Endothelial cell of umbilical vein (primary cell): ENCODE results near the gene ADNP. TPM values are rescaled to one million over a fixed set of nuclear protein-coding genes. Genes with fewer than 3 reads are reported as not detected.

Experiments
- BruUV-seq: library from RNA; stranded (reverse); fragments of 400-500 nt; replicated peaks from 2 replicates; lab custom pipeline; 2021; lab: Mats Ljungman, UMichigan
- CTCF ChIA-PET: fragments of 300-600, 350-600 bp; sonication (Branson Sonifier 250); formaldehyde crosslinking; loops from one replicate; lab custom pipeline; 2021; ENCODE audit warnings: antibody characterized with exemption, inconsistent platforms; lab: Charles Lee
- POLR2A ChIA-PET: fragments of 300-600, 350-600 bp; sonication (Branson Sonifier 250); formaldehyde crosslinking; loops from one replicate; lab custom pipeline; 2021; ENCODE audit warnings: antibody characterized with exemption, inconsistent platforms; lab: Charles Lee
- DNase-seq: peaks from one replicate; pipeline ENCODE4 v3.0.0-alpha.2; 2011; ENCODE audit warnings: low read depth, low spot score
- FAIRE-seq: peaks from 2 replicates; lab custom pipeline; 2011; peaks lifted over from hg19 to GRCh38; lab: Jason Lieb, UNC
- H2AFZ ChIP-seq: 2 replicates; pipeline ENCODE4 v1.6.0; 2012; ENCODE audit warnings: low read depth, low read length, control low read depth, inconsistent platforms
- H3K27ac ChIP-seq: 2 replicates; pipeline ENCODE4 v1.5.1; 2011; ENCODE audit warnings: low read depth, mild to moderate bottlenecking, control low read depth, low read length, moderate library complexity; ENCODE audit not compliant: insufficient read depth
- H3K27me3 ChIP-seq, 2 experiments: 2 replicates each; pipeline versions ENCODE4 v1.6.0 to v1.6.1; 2011; ENCODE audit warnings: low read length in 2 of 2, mixed read lengths in 1 of 2; ENCODE audit not compliant: control insufficient read depth in 2 of 2, insufficient read depth in 2 of 2
- H3K36me3 ChIP-seq, 2 experiments: 2 replicates in 1 of 2; 3 replicates in 1 of 2; pipeline ENCODE4 v1.5.1; 2011; ENCODE audit warnings: low read length in 2 of 2, mild to moderate bottlenecking in 1 of 2, moderate library complexity in 1 of 2; ENCODE audit not compliant: control insufficient read depth in 2 of 2, insufficient read depth in 2 of 2; ENCODE audit errors: extremely low read depth in 1 of 2
- H3K4me1 ChIP-seq: 3 replicates; pipeline ENCODE4 v1.5.1; 2011; ENCODE audit warnings: mild to moderate bottlenecking, low read length; ENCODE audit not compliant: control insufficient read depth, insufficient read depth; ENCODE audit errors: extremely low read depth
- H3K4me2 ChIP-seq: 2 replicates; pipeline ENCODE4 v1.6.1; 2011; ENCODE audit warnings: low read length, control low read depth, mixed read lengths; ENCODE audit not compliant: insufficient read depth
- H3K4me3 ChIP-seq, 3 experiments: fragments of 200-600 bp in 1 of 3; sonication (generic), shearing (Covaris generic) in 1 of 3; replicated peaks in 1 of 3; 2 replicates each; pipeline ENCODE4 v1.5.1; 2011 to 2016; ENCODE audit warnings: control low read depth in 3 of 3, low read length in 3 of 3, mild to moderate bottlenecking in 2 of 3, inconsistent platforms in 1 of 3, low read depth in 1 of 3, moderate library complexity in 1 of 3; ENCODE audit not compliant: insufficient read depth in 1 of 3
- H3K79me2 ChIP-seq: 2 replicates; pipeline ENCODE4 v1.6.0; 2012; ENCODE audit warnings: low read length, inconsistent platforms; ENCODE audit not compliant: control insufficient read depth, insufficient read depth
- H3K9ac ChIP-seq: replicated peaks from 2 replicates; pipeline ENCODE3; 2011; ENCODE audit warnings: low read length, control low read depth; ENCODE audit not compliant: insufficient read depth; ENCODE audit errors: extremely low read depth
- H3K9me1 ChIP-seq: replicated peaks from 3 replicates; pipeline ENCODE4 v1.6.0; 2011; ENCODE audit warnings: mild to moderate bottlenecking, low read length; ENCODE audit not compliant: control insufficient read depth, insufficient read depth; ENCODE audit errors: extremely low read depth
- H3K9me3 ChIP-seq: replicated peaks from 2 replicates; pipeline ENCODE4 v1.5.1; 2012; ENCODE audit warnings: low read length, inconsistent platforms; ENCODE audit not compliant: control insufficient read depth, insufficient read depth
- H4K20me1 ChIP-seq: replicated peaks from 2 replicates; pipeline ENCODE3; 2011; ENCODE audit warnings: mild to moderate bottlenecking, low read length; ENCODE audit not compliant: control insufficient read depth, insufficient read depth; ENCODE audit errors: extremely low read depth
- CTCF ChIP-seq, 2 donors: IDR thresholded peaks; 1 replicate in 1 of 2; 2 replicates in 1 of 2; pipeline ENCODE4 v1.5.1; 2011; ENCODE audit warnings: low read length in 2 of 2, mild to moderate bottlenecking in 2 of 2, moderate library complexity in 2 of 2, control low read depth in 1 of 2, inconsistent platforms in 1 of 2, low read depth in 1 of 2; ENCODE audit not compliant: insufficient read depth in 1 of 2; ENCODE audit errors: extremely low read depth in 1 of 2
- EZH2 ChIP-seq: IDR thresholded peaks from 2 replicates; pipeline ENCODE4 v1.6.1; 2012; ENCODE audit warnings: borderline replicate concordance, low read depth, mild to moderate bottlenecking, moderate library complexity, low read length, inconsistent platforms; ENCODE audit not compliant: severe bottlenecking
- FOS ChIP-seq: IDR thresholded peaks from 2 replicates; pipeline ENCODE4 v1.6.1; 2011; ENCODE audit warnings: mild to moderate bottlenecking, low read length, moderate library complexity, borderline replicate concordance; ENCODE audit not compliant: insufficient read depth
- GATA2 ChIP-seq: IDR thresholded peaks from 2 replicates; pipeline ENCODE4 v1.7.0; 2011; ENCODE audit warnings: low read depth, mild to moderate bottlenecking, moderate library complexity, mixed read lengths, low read length; ENCODE audit not compliant: insufficient read length, insufficient read depth
- JUN ChIP-seq: IDR thresholded peaks from 2 replicates; pipeline ENCODE4 v1.6.1; 2011; ENCODE audit warnings: borderline replicate concordance, low read depth; ENCODE audit not compliant: insufficient read length, insufficient read depth
- MAX ChIP-seq: IDR thresholded peaks from 2 replicates; pipeline ENCODE4 v1.6.1; 2011; ENCODE audit not compliant: insufficient read depth, insufficient read length
- MYC ChIP-seq: IDR thresholded peaks from one replicate; pipeline ENCODE4 v1.6.1; 2011; ENCODE audit warnings: mild to moderate bottlenecking, low read depth, low read length
- POLR2A ChIP-seq: IDR thresholded peaks from 2 replicates; pipeline ENCODE4 v1.6.1; 2012; ENCODE audit warnings: low read depth, mild to moderate bottlenecking, control low read depth, low read length
- POLR2AphosphoS5 ChIP-seq: IDR thresholded peaks from 2 replicates; pipeline ENCODE4 v1.6.1; 2012; ENCODE audit warnings: low read depth, mild to moderate bottlenecking, control low read depth, low read length, moderate library complexity; ENCODE audit not compliant: insufficient read depth
- dilution Hi-C: fragments of 300-500 bp; cut with MboI; formaldehyde crosslinking; loops from one replicate; pipeline ENCODE4 v1.15.0; 2019; ENCODE audit warnings: low sequenced_read_pairs; ENCODE audit not compliant: extremely low pct_ligation_motif_present
- intact Hi-C: fragments of 100-400 bp; cut with micrococcal nuclease; formaldehyde crosslinking; loops from one replicate; pipeline ENCODE4 v1.10.0; 2022
- polyA plus RNA-seq, 4 experiments: library from polyadenylated mRNA; depleted of rRNA in 3 of 4; stranded (reverse) in 3 of 4; unstranded in 1 of 4; fragments of >200 nt; gene quantifications; 2 replicates each; pipeline versions ENCODE4 v1.2.1 to v1.2.3, GENCODE V29; 2011 to 2012; ENCODE audit warnings: missing spikeins in 1 of 4
- total RNA-seq: library from RNA; stranded (reverse); gene quantifications from 2 replicates; pipeline ENCODE4 v1.2.3, GENCODE V29; 2021

ADNP gene
- total and polyA plus RNA-seq, 2 donors (not counting 3 experiments of a cell fraction or from before 2014, with no cell fraction given) = 17.8 to 66.0 TPM

- dilution Hi-C loops = no loop called here
- H3K4me1 ChIP-seq = no peaks in the 10 kb centered on the region
- peaks cover 3 to 19% of the 10 kb centered on the region in 2 experiments for H3K36me3 ChIP-seq
- peaks cover 91% of the 10 kb centered on the region for H3K79me2 ChIP-seq
- peaks cover 15% of the 10 kb centered on the region for H4K20me1 ChIP-seq
- no TSS peak for BruUV-seq
- no peaks in the 10 kb centered on the region for H3K9me1 ChIP-seq
- no peaks in the 10 kb centered on the region for H3K9me3 ChIP-seq
- H3K4me2 ChIP-seq = no peak overlapping the region
- H3K27ac ChIP-seq = no peak overlapping the region
- intact Hi-C loops = no loop called here
- FAIRE-seq = no peak
- ChIA-PET POLR2A (no interaction called here), CTCF (interaction anchor here (1.0 to 1.1 kb wide), 2 partner anchors 109 to 111 kb away, joined by 3 to 4 read pairs; partner anchors contain the start of gene BCAS4)
- no peak overlapping the region for H3K9ac ChIP-seq
- TF ChIP-seq POLR2A (no peak), CTCF (IDR thresholded peaks at IDR 0.05; ENCODE audit: extremely low read depth in 1 of 2, insufficient read depth in 1 of 2, low read depth in 1 of 2, low read length in 2 of 2) (no peak), GATA2 (no peak), EZH2 (no peak), FOS (no peak), MYC (no peak), JUN (no peak), POLR2AphosphoS5 (no peak), MAX (no peak)
- H3K27me3 ChIP-seq = no peaks in the 10 kb centered on the region
- H3K4me3 ChIP-seq = no peak overlapping the region
- DNase-seq = no peak
- no peak overlapping the region for H2AFZ ChIP-seq
Measured at GRCh38 chr20:50904067-50904570, 27.1 kb downstream of the ADNP start.
